ENCODE measurements around the gene MTA2. TPM values are rescaled to one million over a fixed set of nuclear protein-coding genes. Genes with fewer than 3 reads are reported as not detected.
A peak's percentile ranks its signal among the peaks of the same experiment; 100 is the strongest.
"Not testable (repeated sequence)": the region's sequence is repeated elsewhere in the genome, so short reads cannot be mapped to it uniquely, and the experiment has no call there.

MTA2 gene
- total RNA-seq, 1 donor from 2014 or later: 68.4 TPM

DNA sequence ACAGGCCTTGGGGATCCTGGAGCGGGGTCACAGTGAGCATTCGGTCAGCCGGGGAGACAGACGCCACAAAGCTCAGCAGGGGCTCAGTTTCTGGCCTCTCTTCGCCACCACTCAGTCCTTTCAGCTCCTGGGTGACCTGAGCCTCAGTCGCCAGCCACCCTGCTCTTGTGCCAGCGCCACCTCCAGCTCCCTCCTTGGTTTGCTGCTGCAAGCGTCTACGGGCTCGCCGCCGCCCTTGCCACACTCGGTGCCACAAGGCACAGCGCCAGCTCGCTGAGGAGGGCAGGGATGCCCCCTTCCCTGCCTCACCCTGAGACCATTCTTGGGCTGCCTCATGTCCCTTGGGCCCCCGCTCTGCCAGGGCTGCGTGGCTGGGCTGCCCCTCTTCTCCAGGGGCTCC, 26.5 kb downstream of the MTA2 start:
- TF ChIP-seq, protein P1, sequence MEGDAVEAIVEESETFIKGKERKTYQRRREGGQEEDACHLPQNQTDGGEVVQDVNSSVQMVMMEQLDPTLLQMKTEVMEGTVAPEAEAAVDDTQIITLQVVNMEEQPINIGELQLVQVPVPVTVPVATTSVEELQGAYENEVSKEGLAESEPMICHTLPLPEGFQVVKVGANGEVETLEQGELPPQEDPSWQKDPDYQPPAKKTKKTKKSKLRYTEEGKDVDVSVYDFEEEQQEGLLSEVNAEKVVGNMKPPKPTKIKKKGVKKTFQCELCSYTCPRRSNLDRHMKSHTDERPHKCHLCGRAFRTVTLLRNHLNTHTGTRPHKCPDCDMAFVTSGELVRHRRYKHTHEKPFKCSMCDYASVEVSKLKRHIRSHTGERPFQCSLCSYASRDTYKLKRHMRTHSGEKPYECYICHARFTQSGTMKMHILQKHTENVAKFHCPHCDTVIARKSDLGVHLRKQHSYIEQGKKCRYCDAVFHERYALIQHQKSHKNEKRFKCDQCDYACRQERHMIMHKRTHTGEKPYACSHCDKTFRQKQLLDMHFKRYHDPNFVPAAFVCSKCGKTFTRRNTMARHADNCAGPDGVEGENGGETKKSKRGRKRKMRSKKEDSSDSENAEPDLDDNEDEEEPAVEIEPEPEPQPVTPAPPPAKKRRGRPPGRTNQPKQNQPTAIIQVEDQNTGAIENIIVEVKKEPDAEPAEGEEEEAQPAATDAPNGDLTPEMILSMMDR (IDR thresholded peaks at IDR 0.05): no peak
- no peaks in the 10 kb centered on the region for H3K9me3 ChIP-seq
- peak overlapping the region; percentile 86 for H3K27ac ChIP-seq
- ATAC-seq: no peak
- DNase-seq: no peak
- peaks cover 72% of the 10 kb centered on the region for H3K36me3 ChIP-seq
- intact Hi-C loops (cut with DNase I): no loop called here
- H3K27me3 ChIP-seq (ENCODE audit: low read depth): no peaks in the 10 kb centered on the region
- H3K4me1 ChIP-seq: peaks cover 56% of the 10 kb centered on the region
- H3K4me3 ChIP-seq: peak overlapping the region; percentile 80

- intact Hi-C loops (cut with DNase I): no loop called here
- peak overlapping the region; percentile 86 for H3K27ac ChIP-seq
- H3K4me3 ChIP-seq: peak overlapping the region; percentile 80
- peaks cover 73% of the 10 kb centered on the region for H3K36me3 ChIP-seq
- DNase-seq (no peak), ATAC-seq (peak; percentile 20 to 51)
- H3K27me3 ChIP-seq (ENCODE audit: low read depth): no peaks in the 10 kb centered on the region
- TF ChIP-seq, protein P1 (IDR thresholded peaks at IDR 0.05): no peak
- peaks cover 59% of the 10 kb centered on the region for H3K4me1 ChIP-seq
- no peaks in the 10 kb centered on the region for H3K9me3 ChIP-seq
These were observed 27.1 kb downstream of the MTA2 start for GRCh38 chr11:62574363-62575071.

DNA sequence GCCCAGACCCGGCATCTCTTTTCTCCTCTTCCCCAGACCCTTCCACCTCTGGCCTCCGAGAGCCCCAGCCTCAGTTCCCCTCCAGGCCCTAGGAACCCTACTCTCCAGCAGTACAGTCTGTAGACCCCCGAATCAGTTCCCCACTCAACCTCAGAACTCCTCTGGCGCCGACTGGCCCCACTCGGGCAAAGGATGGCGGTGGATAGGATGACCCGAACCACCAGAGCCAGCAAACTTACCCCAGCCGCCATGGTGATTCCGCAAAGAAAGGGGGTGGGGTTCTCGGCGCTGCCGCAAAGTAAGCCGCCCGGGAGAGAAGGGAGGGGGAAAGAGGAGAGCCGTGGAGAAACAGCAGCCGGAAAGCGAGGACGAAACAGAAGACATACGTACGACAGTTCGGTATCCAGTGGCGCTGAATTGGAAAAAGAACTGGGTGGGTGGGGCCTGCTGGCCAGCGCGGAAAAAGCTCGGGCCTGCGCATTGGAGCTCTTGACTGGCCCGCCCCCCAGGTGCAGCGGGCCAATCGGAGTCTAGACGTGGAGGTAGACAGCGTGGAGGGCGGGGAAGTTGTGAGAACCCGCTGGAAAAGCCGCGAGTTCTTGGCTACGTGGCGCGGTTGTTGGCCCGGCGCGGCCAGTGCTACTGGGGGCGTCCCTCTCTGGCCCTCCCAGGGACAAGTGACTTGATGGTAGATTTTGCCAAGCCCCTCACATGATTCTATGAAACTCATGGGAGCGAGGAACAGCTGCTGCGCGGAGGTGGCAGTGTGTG, 27.9 kb downstream of the MTA2 start, which contains the start of gene EEF1G:
Gene EEF1G, minus strand, starts transcription at position 300 of the 771 bp plus-strand sequence. Its CDS starts 49 bp downstream, at position 251.
- intact Hi-C loops (cut with DNase I): no loop called here
- peak; percentile 98 for ATAC-seq
- peak within 1 kb of the TSS; percentile 86 for H3K27ac ChIP-seq
- H3K27me3 ChIP-seq (ENCODE audit: low read depth): no peaks in the 10 kb centered on the region
- H3K4me3 ChIP-seq: peak within 1 kb of the TSS; percentile 80
- TF ChIP-seq, protein P1 (IDR thresholded peaks at IDR 0.05): no peak
- peaks cover 73% of the 10 kb centered on the region for H3K36me3 ChIP-seq
- DNase-seq: peak; percentile 98
- H3K9me3 ChIP-seq: no peaks in the 10 kb centered on the region
- peaks cover 59% of the 10 kb centered on the region for H3K4me1 ChIP-seq

DNA sequence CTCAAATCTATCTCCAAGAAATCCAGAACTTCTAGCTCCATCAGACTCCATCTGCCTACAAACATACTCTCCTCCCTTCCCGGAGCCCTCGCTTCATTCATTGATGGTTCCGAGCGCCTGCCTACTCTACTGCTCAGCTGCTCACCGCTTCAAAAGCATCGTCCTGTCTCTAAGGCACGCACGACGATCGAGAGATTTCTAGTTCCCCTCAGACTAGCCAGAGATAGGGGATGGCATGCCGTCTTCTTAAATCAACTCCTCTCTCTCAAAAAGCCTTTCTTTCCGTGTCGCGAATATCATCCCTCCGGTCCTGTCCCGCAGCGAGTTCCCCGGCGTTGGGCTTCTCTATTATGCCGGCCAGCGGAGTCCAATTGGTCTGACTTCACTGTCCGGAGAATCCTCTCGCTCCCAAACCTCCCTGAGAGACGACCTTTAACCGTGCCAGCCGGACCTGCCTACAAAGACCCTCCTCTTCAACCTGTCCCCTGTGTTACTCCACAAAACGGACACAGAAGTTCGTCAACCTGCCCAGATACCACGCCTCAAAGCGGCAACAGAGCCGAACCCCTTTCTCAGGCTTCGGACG, 28.6 kb downstream of the MTA2 start:
- H3K4me1 ChIP-seq: peaks cover 59% of the 10 kb centered on the region
- peak overlapping the region; percentile 78 for H3K27ac ChIP-seq
- intact Hi-C loops (cut with DNase I): no loop called here
- peak overlapping the region; percentile 80 for H3K4me3 ChIP-seq
- TF ChIP-seq, protein P1 (IDR thresholded peaks at IDR 0.05): no peak
- DNase-seq (no peak), ATAC-seq (peak in 1 of 2 donors; percentile 6)
- H3K27me3 ChIP-seq (ENCODE audit: low read depth): no peaks in the 10 kb centered on the region
- no peaks in the 10 kb centered on the region for H3K9me3 ChIP-seq
- peaks cover 73% of the 10 kb centered on the region for H3K36me3 ChIP-seq

- intact Hi-C loops (cut with DNase I): no loop called here
- ATAC-seq: no peak
- DNase-seq: no peak
- no peaks in the 10 kb centered on the region for H3K9me3 ChIP-seq
- peak overlapping the region; percentile 78 for H3K27ac ChIP-seq
- peak overlapping the region; percentile 80 for H3K4me3 ChIP-seq
- H3K4me1 ChIP-seq: peaks cover 59% of the 10 kb centered on the region
- H3K27me3 ChIP-seq (ENCODE audit: low read depth): no peaks in the 10 kb centered on the region
- TF ChIP-seq, protein P1 (IDR thresholded peaks at IDR 0.05): no peak
- peaks cover 73% of the 10 kb centered on the region for H3K36me3 ChIP-seq
These were observed 29.2 kb downstream of the MTA2 start for GRCh38 chr11:62572431-62572830.

DNA sequence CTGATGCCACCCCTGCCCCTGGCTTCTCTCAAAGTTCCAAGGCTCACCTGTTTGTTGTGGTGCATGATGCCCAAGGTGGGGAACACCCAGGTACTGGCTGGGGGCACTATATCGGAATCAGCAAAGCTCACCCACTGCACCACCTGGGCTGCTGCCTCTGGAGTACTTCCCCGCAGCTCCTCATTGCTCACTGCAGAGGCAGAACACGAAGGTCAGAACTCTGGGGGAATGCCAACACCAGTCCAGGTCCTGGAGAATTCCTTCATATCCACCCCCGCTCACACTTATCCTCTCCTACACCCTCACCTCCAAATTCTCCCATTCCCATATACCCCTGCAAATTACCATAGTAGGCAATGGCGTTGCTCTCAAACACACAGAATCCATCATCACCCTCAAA, 30.2 kb downstream of the MTA2 start:
- not testable (repeated sequence) for ATAC-seq

GRCh38 chr11:62570903-62571302, 30.8 kb downstream of the MTA2 start:
- H3K4me3 ChIP-seq; H3K9me3 ChIP-seq; H3K27me3 ChIP-seq (ENCODE audit: low read depth); H3K27ac ChIP-seq; intact Hi-C loops (cut with DNase I); ATAC-seq; DNase-seq: not testable (repeated sequence)
- Histone ChIP-seq H3K4me1 (peaks cover 45% of the 10 kb centered on the region), H3K36me3 (peaks cover 73% of the 10 kb centered on the region)

More for the DNA sequence above, 30.2 kb downstream of the MTA2 start:
- Histone ChIP-seq H3K36me3 (peaks cover 73% of the 10 kb centered on the region), H3K4me1 (peaks cover 51% of the 10 kb centered on the region)
- H3K27ac ChIP-seq; H3K4me3 ChIP-seq; H3K27me3 ChIP-seq (ENCODE audit: low read depth); H3K9me3 ChIP-seq; intact Hi-C loops (cut with DNase I); DNase-seq: not testable (repeated sequence)

Measured in lower lobe of right lung (tissue), 2 donors.